NCI-H226 (cell line): ENCODE results near the gene CDC45.

Source experiments
- DNase-seq: peaks from one replicate; pipeline ENCODE4 v3.0.0-alpha.2; 2015

CDC45 gene

DNA sequence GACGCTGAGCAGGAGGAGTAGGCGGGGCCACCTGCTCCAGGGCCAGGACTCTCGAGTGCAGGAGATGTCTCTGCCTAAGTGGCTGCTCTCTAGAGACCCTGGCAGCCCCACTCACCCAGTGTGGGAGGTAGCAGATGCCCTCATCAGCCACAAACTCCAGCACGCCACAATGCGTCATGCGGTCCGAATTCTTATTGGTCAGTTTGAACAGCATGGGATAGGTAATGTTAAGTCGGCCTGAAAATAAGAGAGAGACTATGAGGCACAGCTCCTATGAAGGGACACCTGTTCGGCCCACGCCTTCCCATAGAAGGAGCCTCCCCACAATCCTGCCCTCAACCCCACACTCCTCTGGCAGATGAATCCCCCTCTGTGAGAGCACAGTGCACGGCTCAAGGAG, 8.1 kb upstream of the CDC45 start:
- no peak for DNase-seq

DNA sequence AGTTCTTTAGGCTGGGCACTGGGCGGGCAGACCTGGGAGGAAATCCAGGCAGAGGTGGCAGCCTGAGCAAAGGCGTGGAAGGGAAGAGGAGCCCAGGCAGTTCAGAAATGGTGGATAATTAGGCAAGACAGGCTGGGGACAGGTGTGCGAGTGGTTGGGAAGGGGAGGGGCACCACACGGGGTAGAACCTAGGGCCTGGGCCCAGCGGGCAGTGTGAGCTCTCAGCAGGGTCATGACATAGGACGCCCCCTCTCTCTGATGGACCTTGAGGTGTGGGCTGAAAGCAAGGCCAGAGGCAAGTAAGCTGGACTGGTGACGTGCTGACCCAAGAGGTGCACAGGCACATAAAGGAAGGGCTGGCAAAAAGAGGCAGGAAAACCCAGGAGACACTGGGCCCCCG, 7.5 kb upstream of the CDC45 start:
- DNase-seq: no peak

GRCh38 chr22:19473578-19473977, 6.1 kb upstream of the CDC45 start:
- DNase-seq: no peak

DNA sequence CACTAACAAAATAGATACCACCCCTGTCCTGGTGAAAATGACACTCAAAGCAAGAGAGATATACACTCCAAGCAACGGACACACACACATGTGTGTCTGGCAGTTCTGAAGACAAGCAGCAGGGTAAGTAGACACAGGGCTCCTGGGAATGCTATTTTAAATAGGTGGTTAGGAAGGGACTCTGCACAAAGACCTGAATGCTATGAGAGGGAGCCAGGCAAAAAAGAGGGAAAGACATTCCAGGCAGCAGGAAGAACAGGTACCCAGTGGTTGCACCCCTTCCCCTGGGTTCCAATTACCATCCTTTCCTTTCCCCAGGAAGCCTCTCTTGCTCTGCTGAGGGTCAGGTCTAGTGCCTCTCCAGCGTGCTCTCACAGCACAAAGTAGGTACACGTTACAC, 3.7 kb upstream of the CDC45 start:
- no peak for DNase-seq

- DNase-seq: no peak
Observed at GRCh38 chr22:19477321-19478044, 2.2 kb upstream of the CDC45 start.

GRCh38 chr22:19478045-19478900, 1.4 kb upstream of the CDC45 start:
- DNase-seq: no peak

DNA sequence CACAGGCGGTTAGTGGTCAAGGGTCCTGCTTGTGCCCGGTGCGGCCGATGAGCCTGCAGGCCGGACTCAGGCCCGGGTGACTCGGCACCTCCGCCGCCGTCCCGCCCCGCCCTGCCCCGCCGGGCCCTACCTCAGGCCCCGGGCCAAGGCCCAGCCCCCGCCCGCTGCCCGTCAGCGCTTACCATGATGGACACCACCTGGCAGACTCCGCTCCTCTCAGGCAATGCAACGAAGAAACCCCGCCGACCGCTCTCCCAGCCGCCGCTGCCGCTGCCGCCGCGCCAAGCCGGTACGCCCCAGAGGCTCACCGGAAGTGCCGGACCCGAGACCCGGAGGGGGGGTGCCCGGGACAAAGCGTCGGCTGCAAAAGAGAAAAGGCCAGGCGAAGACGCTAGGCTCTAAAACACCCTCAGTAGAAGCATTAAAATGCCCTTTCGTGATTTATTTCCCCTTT, 792 bp upstream of the CDC45 start, which contains the start of gene UFD1:
TSS of gene UFD1 (minus strand) at position 293 of the 454 bp plus-strand sequence. CDS start at position 185, 108 bp downstream.
- DNase-seq: peak; percentile 51

DNA sequence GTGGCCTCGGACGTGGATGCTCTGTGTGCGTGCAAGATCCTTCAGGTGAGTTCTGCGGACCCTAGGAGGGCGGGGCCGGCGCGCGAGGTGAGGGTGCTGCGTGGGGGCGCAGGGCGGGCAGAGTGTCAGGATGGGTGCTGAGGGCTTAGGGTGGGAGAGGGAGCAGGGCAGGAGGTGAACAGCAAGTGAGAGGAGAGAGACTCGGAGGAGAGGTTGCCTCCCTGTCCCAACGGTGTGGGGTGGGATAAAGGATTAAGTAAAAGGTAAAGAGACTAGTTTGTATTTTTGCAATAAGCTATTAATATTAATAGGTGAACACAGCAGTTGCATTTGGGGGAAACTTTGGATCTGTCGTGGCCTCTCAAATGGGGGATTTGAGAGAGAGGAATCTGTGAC, 451 bp downstream of the CDC45 start:
- no peak for DNase-seq

- no peak for DNase-seq
Observed at GRCh38 chr22:19480789-19481188, 1.1 kb downstream of the CDC45 start.

GRCh38 chr22:19482297-19482696, 2.6 kb downstream of the CDC45 start:
- DNase-seq: no peak

DNA sequence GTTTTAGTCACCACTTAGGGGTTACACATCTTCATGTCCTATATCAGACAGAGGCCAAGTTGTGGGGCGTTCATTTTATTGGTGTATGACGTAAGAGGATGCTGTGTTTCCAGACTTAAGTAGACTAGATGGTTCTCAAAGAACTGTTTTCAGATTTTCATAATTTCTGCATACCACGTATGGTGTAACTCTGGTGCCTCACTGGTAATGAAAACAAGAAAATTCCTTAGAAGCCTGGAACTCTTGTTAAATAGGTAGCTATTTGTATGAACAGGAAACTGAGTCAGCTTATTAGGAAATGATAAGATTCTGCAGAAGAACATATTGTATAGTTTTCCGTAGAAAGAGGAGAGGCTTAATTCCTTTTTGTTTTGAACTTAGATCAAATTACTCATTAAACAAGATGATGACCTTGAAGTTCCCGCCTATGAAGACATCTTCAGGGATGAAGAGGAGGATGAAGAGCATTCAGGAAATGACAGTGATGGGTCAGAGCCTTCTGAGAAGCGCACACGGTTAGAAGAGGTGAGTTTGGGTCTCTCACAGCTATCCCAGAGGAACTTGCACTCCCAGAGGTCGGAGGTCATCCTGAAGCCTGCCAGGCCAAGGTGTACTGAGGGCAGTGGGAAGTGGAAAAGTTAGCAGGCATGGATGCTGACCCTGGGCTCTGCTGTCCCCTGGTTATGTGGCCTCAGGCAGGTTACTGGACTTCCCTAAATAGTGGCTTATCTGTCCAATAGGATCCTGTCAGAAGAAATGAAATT, 3.9 kb downstream of the CDC45 start:
- no peak for DNase-seq

DNA sequence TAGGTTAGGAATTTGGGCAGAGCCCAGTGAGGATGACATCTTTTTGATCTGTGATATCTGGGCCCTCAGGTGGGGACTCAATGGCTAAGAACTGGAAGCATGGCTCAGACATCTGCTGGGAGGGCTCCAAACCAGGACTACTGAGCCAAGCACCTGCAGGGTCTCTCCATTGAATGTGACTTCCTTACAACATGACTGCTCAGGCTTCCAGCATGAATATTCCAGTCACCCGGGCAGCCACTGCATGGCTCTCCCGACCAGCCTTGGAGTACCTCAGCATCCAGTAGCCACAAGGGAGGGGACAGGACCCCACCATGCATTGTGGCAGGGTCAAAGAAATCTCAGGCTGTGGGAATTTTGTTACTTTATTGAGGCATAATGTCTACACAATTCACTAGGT, 8.6 kb downstream of the CDC45 start:
- DNase-seq: no peak

DNA sequence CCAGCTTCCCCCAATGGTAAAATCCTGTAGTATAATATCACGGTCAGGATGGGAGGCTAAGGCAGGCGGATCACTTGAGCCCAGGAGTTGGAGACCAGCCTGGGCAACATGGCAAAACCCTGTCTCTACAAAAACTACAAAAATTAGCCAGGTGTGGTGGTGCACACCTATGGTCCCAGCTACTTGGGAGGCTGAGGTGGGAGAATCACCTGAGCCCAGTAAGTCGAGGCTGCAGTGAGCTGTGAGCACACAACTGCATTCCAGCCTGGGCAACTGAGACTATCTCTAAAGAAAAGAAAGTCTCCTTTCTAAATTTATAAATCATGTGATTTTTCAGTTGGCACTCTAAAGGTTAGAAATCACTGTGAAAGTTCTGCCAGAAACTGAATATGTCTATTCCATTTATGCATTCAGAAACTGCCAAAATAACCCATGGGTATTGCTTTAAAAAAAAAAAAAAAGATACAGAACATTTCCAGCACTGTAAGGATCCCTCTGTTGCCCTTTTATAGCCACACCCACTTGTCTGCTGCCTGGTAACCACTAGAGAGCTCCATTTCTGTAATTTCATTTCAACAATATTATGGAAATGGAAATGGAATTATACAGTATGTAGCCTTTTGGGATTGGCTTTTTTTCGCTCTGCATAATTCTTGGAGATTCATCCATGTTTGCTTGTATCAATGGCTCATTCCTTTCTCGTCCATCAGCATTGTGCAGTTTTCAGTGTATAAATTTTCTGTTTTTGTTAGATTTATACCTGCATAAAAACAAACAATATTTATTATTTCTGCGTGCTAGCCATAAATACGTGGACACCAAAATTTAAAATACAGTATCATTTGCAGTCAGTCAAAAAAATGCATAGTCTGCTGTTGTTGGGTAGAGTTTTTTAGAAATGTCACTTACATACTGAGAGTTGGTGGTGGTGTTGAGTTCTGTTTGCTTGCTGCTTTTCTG, 9.4 kb downstream of the CDC45 start:
- no peak for DNase-seq

DNA sequence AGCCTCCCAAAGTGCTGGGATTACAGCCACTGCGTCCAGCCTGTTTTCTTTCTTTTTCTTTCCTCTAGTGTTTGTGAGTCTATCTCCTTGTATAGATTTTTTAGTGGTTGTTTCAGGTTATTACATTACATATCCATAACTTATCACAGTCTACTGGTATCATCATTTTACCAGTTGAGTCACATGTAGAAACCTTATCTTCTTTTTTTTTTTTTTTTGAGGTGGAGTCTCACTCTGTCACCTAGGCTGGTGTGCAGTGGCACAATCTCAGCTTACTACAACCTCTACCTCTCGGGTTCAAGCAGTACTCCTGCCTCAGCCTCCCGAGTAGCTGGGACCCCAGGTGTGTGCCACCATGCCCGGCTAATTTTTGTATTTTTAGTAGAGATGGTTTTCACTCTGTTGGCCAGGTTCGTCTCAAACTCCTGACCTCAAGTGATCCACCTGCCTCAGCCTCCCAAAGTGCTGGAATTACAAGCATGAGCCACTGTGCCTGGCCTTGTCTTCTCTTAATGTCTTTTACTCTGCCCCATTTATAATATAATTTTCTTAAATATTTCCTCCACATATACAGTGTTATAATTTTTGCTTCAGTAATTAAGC, 11.0 kb downstream of the CDC45 start:
- DNase-seq: no peak

DNA sequence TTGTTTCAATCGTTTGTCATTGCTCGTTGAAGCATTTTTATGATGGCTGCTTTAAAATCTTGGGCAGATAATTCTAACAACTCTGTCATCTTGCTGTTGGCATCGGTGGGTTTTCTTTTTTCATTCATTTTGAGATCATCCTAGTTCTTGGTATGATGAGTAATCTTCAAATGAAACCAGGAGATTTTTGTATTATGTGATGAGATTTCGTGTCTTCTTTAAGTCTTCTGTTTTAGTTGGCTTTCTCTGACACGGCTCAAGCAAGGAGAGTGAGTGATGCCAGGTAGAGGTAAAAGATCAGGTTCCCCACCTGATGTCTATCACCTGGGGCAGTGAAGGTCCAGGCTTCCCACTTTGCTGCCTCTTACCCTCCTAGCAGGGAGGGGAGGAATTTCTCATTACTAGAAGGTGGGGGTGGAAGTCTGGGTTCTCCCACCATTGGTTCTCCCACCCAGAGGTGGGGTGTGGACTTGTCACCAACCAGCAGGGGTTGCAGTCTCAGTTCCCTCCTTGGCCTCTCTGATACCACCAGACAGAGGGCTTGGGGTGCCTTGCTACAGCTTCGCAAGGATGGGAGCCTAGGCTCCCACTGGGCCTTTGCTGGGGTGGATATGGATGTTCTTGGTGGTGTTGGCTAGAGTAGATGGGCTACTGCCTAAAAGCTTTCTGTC, 12.9 kb downstream of the CDC45 start:
- no peak for DNase-seq

GRCh38 chr22:19494001-19494560, 14.4 kb downstream of the CDC45 start:
- DNase-seq: no peak

DNA sequence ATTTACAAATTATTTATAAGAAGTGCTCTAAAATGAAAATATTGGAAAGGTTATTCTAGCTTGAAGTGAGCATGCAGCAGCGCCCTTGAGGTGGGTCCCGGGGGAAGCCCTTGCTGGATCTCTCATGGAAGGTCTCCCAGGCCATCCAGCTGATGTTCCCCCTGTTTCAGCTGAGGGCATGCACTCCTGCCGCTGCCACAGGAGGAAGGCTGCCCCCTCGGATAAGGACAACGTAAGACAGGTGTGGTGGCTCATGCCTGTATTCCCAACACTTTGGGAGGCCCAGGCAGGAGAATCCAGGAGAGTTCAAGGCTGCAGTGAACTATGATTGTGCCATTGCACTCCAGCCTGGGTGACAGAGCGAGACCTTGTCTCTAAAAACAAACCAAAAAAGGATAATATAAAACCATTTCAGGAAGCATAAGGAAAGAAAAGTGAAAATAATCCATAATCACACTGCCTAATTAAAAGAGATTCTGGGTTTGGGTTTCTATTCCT, 15.0 kb downstream of the CDC45 start:
- no peak for DNase-seq

DNA sequence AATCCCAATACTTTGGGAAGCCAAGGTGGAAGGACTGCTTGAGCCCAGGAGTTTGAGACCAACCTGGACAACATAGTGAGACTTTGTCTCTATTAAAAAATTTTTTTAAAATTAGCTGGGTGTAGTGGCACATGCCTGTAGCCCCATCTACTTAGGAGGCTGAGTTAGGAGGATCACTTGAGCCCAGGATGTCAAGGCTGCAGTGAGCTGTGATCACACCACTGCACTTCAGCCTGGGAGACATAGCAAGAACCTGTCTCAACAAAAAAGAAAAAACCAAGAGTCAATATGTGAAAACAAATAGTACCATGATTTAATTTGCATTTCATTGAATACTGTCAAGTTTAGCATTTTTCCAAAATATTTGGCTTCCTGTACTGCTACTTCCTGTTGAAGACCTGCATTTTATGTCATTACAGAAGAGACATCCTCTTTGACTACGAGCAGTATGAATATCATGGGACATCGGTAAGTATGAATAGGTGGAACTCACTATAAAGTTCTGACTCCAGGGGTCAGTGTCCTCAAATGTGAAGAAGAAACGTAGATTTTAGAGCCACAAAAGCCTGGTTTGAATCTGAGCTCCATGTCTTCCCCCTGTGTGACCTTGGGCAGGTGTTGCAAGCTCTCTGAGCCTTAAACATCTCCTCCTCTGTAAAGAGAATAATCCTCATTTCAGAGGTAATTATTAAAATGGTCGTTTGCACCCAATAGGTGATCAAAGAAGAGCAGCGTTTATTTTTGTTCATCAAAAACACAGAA, 16.0 kb downstream of the CDC45 start:
- no peak for DNase-seq

- DNase-seq: no peak
Observed at GRCh38 chr22:19496324-19496630, 16.6 kb downstream of the CDC45 start.

- DNase-seq: no peak
Observed at GRCh38 chr22:19497245-19497644, 17.5 kb downstream of the CDC45 start.
